Measurements from ENCODE around the gene SEC11A.
A peak's percentile ranks its signal among the peaks of the same experiment; 100 is the strongest.

SEC11A gene

DNA sequence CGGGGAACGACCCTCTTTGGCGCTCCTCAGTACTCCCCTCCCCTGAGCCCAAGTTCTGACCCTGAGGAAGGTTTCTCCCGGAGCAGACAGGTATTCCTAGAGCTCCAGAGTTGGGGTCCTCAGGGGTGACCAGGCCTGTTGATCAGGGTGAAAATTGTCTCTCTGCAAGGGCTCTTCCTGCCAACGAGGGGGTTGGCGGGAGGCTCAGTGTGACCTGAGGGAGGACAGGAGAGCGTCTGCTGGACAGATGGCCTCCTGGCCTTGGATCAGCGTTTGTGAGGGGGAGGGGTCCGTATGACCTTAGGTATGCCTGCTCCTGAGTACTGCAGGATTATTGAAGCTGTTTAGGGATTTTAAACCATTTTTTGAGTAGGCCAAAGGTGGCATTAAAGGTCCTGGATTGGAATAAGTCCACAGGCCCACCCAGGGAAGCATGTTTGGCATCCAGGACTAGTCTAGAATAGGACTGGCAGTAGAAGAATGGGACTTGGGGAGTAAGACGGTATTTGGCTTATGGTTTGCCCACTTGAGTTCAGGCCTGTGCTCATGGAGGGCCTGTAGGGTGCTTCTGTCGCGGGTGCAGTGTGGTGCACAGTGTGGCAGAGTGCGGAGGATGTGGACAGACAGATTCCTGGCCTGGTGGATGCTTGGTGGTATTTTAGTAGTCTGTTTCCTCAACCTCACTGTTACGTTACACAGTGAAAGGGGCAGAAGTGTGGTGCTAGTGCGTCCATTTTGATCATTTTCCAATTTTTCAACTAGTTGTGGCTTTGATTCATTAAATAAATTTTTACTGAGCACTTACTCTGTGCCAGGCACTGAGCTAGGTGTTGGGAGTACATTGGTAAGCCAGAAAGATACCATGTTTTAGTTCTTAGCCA, 33.4 kb upstream of the SEC11A start:
- TF ChIP-seq, protein P1, sequence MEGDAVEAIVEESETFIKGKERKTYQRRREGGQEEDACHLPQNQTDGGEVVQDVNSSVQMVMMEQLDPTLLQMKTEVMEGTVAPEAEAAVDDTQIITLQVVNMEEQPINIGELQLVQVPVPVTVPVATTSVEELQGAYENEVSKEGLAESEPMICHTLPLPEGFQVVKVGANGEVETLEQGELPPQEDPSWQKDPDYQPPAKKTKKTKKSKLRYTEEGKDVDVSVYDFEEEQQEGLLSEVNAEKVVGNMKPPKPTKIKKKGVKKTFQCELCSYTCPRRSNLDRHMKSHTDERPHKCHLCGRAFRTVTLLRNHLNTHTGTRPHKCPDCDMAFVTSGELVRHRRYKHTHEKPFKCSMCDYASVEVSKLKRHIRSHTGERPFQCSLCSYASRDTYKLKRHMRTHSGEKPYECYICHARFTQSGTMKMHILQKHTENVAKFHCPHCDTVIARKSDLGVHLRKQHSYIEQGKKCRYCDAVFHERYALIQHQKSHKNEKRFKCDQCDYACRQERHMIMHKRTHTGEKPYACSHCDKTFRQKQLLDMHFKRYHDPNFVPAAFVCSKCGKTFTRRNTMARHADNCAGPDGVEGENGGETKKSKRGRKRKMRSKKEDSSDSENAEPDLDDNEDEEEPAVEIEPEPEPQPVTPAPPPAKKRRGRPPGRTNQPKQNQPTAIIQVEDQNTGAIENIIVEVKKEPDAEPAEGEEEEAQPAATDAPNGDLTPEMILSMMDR (IDR thresholded peaks at IDR 0.05; ENCODE audit: borderline replicate concordance, insufficient read depth, low read depth, low read length) = no peak
- H3K4me3 ChIP-seq (ENCODE audit: low read depth, low read length) = peak overlapping the region; percentile 78

DNA sequence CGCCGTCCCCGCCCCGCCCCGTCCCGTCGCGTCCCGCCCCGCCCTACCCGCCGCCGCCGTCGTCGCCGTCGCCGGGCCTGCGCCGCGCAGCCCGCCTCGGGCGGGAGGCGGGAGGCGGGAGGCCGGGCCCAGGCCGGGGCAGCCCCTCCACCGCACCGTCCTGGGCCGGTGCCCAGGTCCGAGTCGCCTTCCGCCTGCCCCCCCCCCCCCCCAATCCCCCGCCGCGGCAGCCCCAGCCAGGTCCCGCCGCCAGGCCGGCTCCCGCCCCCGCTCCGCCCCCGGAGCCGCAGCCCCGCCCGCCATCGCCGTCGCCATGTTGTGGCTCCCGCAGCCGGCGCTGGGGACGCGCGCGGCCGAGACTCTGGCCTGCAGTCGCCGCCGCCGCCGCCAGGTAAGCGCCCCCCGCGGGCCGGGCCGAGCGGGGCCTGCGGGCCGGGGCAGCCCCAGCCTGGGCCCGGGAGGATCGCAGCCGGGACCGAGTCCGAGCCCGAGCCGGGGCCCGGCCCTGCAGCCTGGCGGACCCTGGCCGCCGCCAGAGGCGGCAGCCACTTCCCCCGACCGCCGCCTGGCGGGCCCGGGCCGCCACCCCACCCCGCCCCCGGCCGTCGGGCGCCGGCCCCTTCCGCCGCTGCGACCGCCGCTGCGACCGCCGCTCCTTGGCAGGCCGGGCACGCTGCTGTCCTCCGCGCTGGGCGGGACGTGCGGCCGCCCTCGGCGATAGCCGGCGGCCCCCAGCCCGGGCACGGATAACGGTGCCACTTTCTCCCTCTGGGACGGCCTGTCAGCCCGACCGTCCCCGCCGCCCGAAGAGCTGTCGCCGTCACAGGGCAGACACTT, 32.6 kb upstream of the SEC11A start, which contains the start of gene ZNF592:
TSS of gene ZNF592 (plus strand) at position 319 of the 837 bp plus-strand sequence. CDS start 34,084 bp downstream, outside the sequence.
- TF ChIP-seq, protein P1 (IDR thresholded peaks at IDR 0.05; ENCODE audit: borderline replicate concordance, insufficient read depth, low read depth, low read length) = peak; percentile 37; the same call in 1 of the 2 replicates
- H3K4me3 ChIP-seq (ENCODE audit: low read depth, low read length) = peak within 1 kb of the TSS; percentile 78

DNA sequence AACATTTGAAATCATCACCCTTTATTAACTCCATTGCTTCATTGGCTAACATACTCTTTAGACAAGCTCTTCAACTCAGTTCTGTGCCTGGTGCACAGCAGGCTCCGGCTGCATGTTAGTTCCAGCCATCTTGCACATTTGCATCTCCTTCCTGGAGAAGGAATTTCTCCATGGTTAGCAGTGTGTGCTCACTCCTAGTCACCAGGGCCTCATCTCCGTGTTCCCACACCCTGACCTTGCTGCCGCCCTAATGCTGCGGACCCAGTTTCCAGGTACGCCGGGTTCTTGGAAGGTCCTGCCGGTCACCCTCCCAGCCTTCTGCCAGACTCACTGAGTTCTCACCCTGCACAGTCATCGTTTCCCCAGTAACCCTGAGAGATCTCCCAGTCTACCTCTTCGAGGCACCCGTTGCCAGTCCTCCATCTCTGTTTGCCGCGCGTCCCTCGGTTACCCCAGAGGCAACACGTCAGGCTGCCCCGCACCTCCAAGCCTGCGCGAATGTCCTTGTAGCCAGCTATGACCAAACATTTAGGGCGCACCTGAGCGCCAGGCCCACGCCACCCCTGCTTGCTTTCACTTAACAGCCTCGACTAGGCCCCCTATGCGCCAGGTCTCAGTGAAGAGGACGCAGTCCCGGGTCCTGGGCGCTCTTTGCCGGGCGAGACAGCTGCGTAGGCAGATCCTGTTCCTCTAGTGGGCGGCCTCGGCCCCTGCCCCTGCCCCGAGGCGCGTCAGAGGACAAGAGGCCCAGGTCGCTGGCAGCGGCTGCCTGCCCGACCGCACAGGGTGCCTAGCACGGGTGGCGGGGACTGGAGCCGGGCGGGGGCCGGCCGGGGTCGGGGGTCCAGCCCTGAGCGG, 31.7 kb upstream of the SEC11A start:
- peak overlapping the region; percentile 78 for H3K4me3 ChIP-seq (ENCODE audit: low read depth, low read length)
- TF ChIP-seq, protein P1 (IDR thresholded peaks at IDR 0.05; ENCODE audit: borderline replicate concordance, insufficient read depth, low read depth, low read length) = no peak

DNA sequence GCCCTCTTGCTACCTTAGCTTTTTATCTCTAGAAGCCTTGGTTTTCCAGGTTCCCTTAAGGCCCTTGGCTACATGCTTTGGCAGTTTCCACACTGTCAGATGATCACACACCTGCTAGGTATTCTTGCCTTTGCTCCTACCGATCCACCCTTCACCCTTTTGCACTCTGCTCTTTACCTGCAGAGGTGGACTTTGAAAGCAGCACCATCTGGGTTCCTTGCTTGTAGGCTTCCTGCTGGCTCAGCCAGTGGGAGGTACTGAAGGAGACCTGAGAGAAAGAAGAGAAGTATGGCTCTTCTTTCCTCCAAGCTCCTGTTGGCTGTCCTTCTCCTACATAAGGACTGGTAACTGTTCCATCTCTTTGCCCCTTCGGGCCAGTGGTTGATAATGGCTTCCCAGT, 25.2 kb upstream of the SEC11A start:
- TF ChIP-seq, protein P1 (IDR thresholded peaks at IDR 0.05; ENCODE audit: borderline replicate concordance, insufficient read depth, low read depth, low read length) = no peak
- no peak overlapping the region for H3K4me3 ChIP-seq (ENCODE audit: low read depth, low read length)

DNA sequence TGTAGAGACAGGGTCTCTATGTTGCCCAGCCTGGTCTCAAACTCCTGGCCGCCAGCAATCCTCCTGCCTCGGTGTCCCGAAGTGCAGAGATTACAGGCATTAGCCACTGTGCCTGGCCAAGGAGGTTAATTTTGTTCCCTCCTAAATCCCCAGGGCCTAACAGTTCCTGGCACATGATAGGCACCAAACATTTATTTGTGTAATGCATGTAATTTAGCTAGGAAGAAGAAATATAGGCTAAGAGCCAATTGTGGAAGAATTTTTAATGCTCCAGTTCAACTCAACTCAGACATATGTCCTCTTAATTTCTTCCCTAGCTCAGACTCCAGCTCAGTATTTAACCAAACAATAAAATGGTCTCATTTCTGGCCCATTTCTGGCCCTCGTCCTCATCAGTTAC, 24.8 kb upstream of the SEC11A start:
- TF ChIP-seq, protein P1 (IDR thresholded peaks at IDR 0.05; ENCODE audit: borderline replicate concordance, insufficient read depth, low read depth, low read length) = no peak
- H3K4me3 ChIP-seq (ENCODE audit: low read depth, low read length) = no peak overlapping the region

DNA sequence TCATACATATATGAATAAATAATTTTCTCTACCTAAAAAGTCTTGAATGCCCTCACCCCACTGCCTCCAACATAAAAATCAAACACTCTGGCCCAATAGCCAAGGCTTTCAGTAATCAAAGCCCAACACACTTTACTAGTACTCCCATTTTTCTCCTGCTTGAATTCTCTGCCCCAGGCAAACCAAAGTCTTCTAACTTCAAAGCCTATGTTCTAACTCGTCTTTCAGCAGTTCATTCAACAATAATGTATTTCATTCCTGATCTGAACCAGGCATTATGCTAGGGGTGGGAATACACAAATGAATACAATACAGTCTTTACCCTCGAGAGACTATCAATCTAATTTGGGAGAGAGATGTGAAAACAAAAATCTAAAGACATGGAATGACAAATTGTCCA, 21.1 kb upstream of the SEC11A start:
- H3K4me3 ChIP-seq (ENCODE audit: low read depth, low read length) = no peak overlapping the region
- TF ChIP-seq, protein P1 (IDR thresholded peaks at IDR 0.05; ENCODE audit: borderline replicate concordance, insufficient read depth, low read depth, low read length) = no peak
